ENCODE data around the gene MKLN1. TPM values are rescaled to one million over a fixed set of nuclear protein-coding genes. Genes with fewer than 3 reads are reported as not detected.

The MKLN1 gene
- total and polyA plus RNA-seq, 2 of the 4 experiments (the other 2 are of a cell fraction), result 17.5 to 52.0 TPM

- ATAC-seq (ENCODE audit: low read depth) (no peak), DNase-seq (no peak)
- no peak overlapping the region for H3K18ac ChIP-seq (ENCODE audit: low read depth, low read length)
- ChIA-PET CTCF (no interaction called here), POLR2A (ENCODE audit: unreplicated experiment) (no interaction called here)
- dilution Hi-C loops (cut with HindIII; ENCODE audit: low sequenced_read_pairs, unreplicated experiment) (no loop called here), intact Hi-C loops (cut with micrococcal nuclease) (loop anchor here (2.0 kb wide), 1 partner anchor 97 kb away; no protein-coding TSS in a partner anchor), in situ Hi-C loops (cut with MboI; ENCODE audit: low sequenced_read_pairs) (loop anchor here (10.0 kb wide), 1 partner anchor 351 kb away; no protein-coding TSS in a partner anchor)
- H3K4me3 ChIP-seq (ENCODE audit: insufficient read depth, low read depth, low read length), result no peak overlapping the region
- H3K23ac ChIP-seq (ENCODE audit: low read depth, low read length), result no peak overlapping the region
- peaks cover 8% of the 10 kb centered on the region for H3K36me3 ChIP-seq (ENCODE audit: control insufficient read depth, insufficient read depth, low read length)
- H3K27ac ChIP-seq (ENCODE audit: insufficient read depth, low read length), result no peak overlapping the region
- no peaks in the 10 kb centered on the region for H3K27me3 ChIP-seq (ENCODE audit: control insufficient read depth, insufficient read depth, low read length)
- no peak overlapping the region for H3K9ac ChIP-seq (ENCODE audit: low read depth, low read length)
- no peaks in the 10 kb centered on the region for H4K20me1 ChIP-seq (ENCODE audit: insufficient read depth, low read length)
- H4K91ac ChIP-seq (ENCODE audit: insufficient read depth, low read depth, low read length), result no peak overlapping the region
- no peak overlapping the region for H2AFZ ChIP-seq (replicated peaks; ENCODE audit: low read length, poor library complexity)
- no peak overlapping the region for H2BK20ac ChIP-seq (ENCODE audit: low read depth, low read length)
- H2BK120ac ChIP-seq (ENCODE audit: low read depth, low read length), result no peak overlapping the region
- 80% methylated on average over 1 of the region's 3 CpGs; no CpG with 5 or more reads in 1 of the 2 experiments for WGBS, 2 experiments (ENCODE audit: extremely low coverage in 2 of 2, insufficient read length in 1 of 2)
- no peak overlapping the region for H3K4me2 ChIP-seq (ENCODE audit: low read depth, low read length)
- peaks cover 15 to 16% of the 10 kb centered on the region in 2 experiments; a peak in 2 of 4 replicates for H3K79me1 ChIP-seq (ENCODE audit: low read depth in 1 of 2, low read length in 2 of 2)
- H3K9me1 ChIP-seq (ENCODE audit: insufficient read depth, low read length), result peaks cover 5% of the 10 kb centered on the region; the same call in 1 of the 2 replicates
- H2AK9ac ChIP-seq (replicated peaks; ENCODE audit: low read depth, low read length, poor library complexity), result no peak overlapping the region
- no peak overlapping the region for H2AK5ac ChIP-seq (ENCODE audit: low read depth, low read length)
- no peaks in the 10 kb centered on the region for H3K9me3 ChIP-seq (ENCODE audit: control insufficient read depth, insufficient read depth, low read length)
- no peak overlapping the region for H4K8ac ChIP-seq (ENCODE audit: low read depth in 2 of 2, low read length in 2 of 2)
- no TSS peak for BruUV-seq (replicated peaks)
- TF ChIP-seq RFX5 (IDR thresholded peaks at IDR 0.05; ENCODE audit: low read depth, low read length) (no peak), CHD1 (IDR thresholded peaks at IDR 0.05; ENCODE audit: low read depth, low read length) (no peak), MAFK (IDR thresholded peaks at IDR 0.05; ENCODE audit: low read depth, low read length) (no peak), POLR2A (IDR thresholded peaks at IDR 0.05; ENCODE audit: low read depth, low read length) (no peak), USF2 (IDR thresholded peaks at IDR 0.05; ENCODE audit: low read depth, low read length) (no peak), ELK1 (IDR thresholded peaks at IDR 0.05; ENCODE audit: borderline replicate concordance, low read depth, low read length) (no peak), RAD21 (IDR thresholded peaks at IDR 0.05; ENCODE audit: low read length) (no peak), NFE2L2 (IDR thresholded peaks at IDR 0.05; ENCODE audit: low read depth, low read length) (no peak), SMC3 (IDR thresholded peaks at IDR 0.05; ENCODE audit: low read depth, low read length) (no peak), FOS (IDR thresholded peaks at IDR 0.05; ENCODE audit: low read depth, low read length) (no peak), BHLHE40 (IDR thresholded peaks at IDR 0.05; ENCODE audit: low read depth, low read length) (no peak), MAZ (IDR thresholded peaks at IDR 0.05; ENCODE audit: borderline replicate concordance, low read depth, low read length) (no peak), RCOR1 (IDR thresholded peaks at IDR 0.05; ENCODE audit: insufficient replicate concordance, low read length) (no peak), CTCF (conservative IDR thresholded peaks at IDR 0.05; ENCODE audit: low read depth, low read length) (no peak), CEBPB (IDR thresholded peaks at IDR 0.05; ENCODE audit: low read depth, low read length) (no peak)
- H4K5ac ChIP-seq (ENCODE audit: low read depth, low read length), result no peak overlapping the region
- no peaks in the 10 kb centered on the region for H3K4me1 ChIP-seq (ENCODE audit: control insufficient read depth, insufficient read depth, low read length)
- H2BK15ac ChIP-seq (ENCODE audit: low read depth, low read length), result no peak overlapping the region
- no peak overlapping the region for H2BK5ac ChIP-seq (ENCODE audit: low read depth, low read length, poor library complexity, severe bottlenecking)
- H3K56ac ChIP-seq (ENCODE audit: extremely low read depth, insufficient read depth, low read length), result no peak overlapping the region
- H3K14ac ChIP-seq (replicated peaks; ENCODE audit: low read depth, low read length), result no peak overlapping the region
- H3K4ac ChIP-seq (ENCODE audit: low read depth, low read length), result no peak overlapping the region
Measured at GRCh38 chr7:131425992-131426391, 98.3 kb downstream of the MKLN1 start.
